Subcutaneous adipose tissue (tissue), 4 donors: ENCODE measurements around the gene PINK1. TPM values are rescaled to one million over a fixed set of nuclear protein-coding genes. Genes with fewer than 3 reads are reported as not detected.

Experiments used
- CTCF ChIP-seq: fragments of 450-650 bp; IDR thresholded peaks from one replicate; pipeline ENCODE4 v1.5.1; 2016; ENCODE audit warnings: low read depth, mild to moderate bottlenecking, control low read depth, antibody characterized with exemption, moderate library complexity
- total RNA-seq, 4 donors: library from RNA; depleted of rRNA; stranded (reverse); fragments of >200 nt; gene quantifications; one replicate each; pipeline ENCODE4 v1.1.0, GENCODE V29; 2016

PINK1 gene
- total RNA-seq, 4 donors from 2014 or later = 73.7 to 169 (median 129) TPM

GRCh38 chr1:20648946-20649345 lies 15.7 kb downstream of the PINK1 start:
- TF ChIP-seq CTCF = no peak

GRCh38 chr1:20652300-20652699 lies 19.0 kb downstream of the PINK1 start:
- TF ChIP-seq CTCF = no peak

DNA sequence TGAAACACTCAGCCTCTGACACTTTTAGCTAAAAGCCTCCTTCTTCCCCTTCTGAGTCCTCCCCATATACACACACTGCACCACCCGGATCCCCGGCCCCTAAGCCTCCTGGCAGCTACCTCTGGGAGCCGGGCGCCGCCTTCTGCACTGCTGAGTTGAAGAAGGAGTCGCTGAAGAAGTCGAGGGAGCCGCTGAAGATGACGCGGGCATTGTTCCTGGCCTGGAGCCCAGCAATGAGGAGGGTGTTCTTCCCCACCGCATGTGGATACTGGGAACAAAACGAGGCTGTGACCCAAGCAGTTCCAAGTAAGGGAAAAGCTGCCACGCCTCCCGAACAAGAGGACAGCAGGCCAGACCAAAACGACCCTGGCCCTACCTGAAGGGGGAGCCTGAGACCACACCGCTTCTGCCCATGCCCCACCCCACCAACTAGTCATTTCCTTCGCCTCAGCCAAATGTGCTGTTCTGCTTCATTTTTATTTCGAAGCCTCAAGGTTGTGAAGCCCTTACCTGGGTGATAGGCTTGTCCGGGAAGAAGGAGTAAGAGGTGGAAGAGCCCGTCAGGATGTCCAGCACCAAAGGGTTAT lies 20.9 kb downstream of the PINK1 start:
- TF ChIP-seq CTCF = no peak

- no peak for TF ChIP-seq CTCF
Observed at GRCh38 chr1:20657024-20657423, 23.8 kb downstream of the PINK1 start.

GRCh38 chr1:20658166-20658915 lies 25.1 kb downstream of the PINK1 start:
- no peak for TF ChIP-seq CTCF

DNA sequence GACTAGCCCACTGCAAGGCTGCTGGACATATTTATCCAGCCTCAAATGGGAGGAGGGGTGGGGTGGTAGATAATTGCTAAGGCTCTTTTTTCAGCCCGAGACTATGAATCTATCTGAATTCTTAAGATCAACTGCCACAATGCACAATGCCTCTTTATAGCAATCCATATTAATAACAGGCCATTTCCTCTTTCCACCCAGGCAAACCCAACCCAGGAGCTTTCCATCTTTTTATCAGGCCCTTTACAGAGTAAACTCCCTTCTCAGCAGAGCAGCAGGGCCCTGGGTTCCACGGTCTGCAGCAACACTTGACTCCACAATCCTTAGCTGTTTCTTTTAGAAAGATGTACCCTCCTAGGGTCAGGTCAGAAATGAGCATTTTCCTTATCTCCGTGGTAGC lies 27.1 kb downstream of the PINK1 start:
- no peak for TF ChIP-seq CTCF

GRCh38 chr1:20660847-20661206 lies 27.6 kb downstream of the PINK1 start:
- no peak for TF ChIP-seq CTCF
